Measurements from ENCODE around the gene GDF15.

- TF ChIP-seq CTCF (IDR thresholded peaks at IDR 0.05) (no peak), POLR2A (IDR thresholded peaks at IDR 0.05; ENCODE audit: low read length) (no peak), USF2 (IDR thresholded peaks at IDR 0.05) (no peak), CEBPB (IDR thresholded peaks at IDR 0.05) (no peak)
Observed at GRCh38 chr19:18388960-18389725, 3.2 kb downstream of the GDF15 start.

Measured in A549 (cell line).